ENCODE measurements around the gene ASXL2.
A peak's percentile ranks its signal among the peaks of the same experiment; 100 is the strongest.
"Not testable (repeated sequence)": the region's sequence is repeated elsewhere in the genome, so short reads cannot be mapped to it uniquely, and the experiment has no call there.

ASXL2 gene

GRCh38 chr2:25728559-25728958, 149.7 kb downstream of the ASXL2 start:
- DNase-seq: no peak

- DNase-seq: no peak
Observed at GRCh38 chr2:25726522-25726921, 151.8 kb downstream of the ASXL2 start.

GRCh38 chr2:25725877-25726276, 152.4 kb downstream of the ASXL2 start:
- DNase-seq: no peak

- DNase-seq: no peak
Observed at GRCh38 chr2:25724756-25725155, 153.5 kb downstream of the ASXL2 start.

GRCh38 chr2:25722224-25722623, 156.1 kb downstream of the ASXL2 start:
- no peak for DNase-seq

GRCh38 chr2:25720575-25720974, 157.7 kb downstream of the ASXL2 start:
- no peak for DNase-seq

- no peak for DNase-seq
Observed at GRCh38 chr2:25714740-25715139, 163.5 kb downstream of the ASXL2 start.

- DNase-seq: no peak
Observed at GRCh38 chr2:25712455-25712854, 165.8 kb downstream of the ASXL2 start.

GRCh38 chr2:25711675-25712354, 166.5 kb downstream of the ASXL2 start:
- no peak for DNase-seq

- no peak for DNase-seq
Observed at GRCh38 chr2:25710750-25711149, 167.5 kb downstream of the ASXL2 start.

- no peak for DNase-seq
Observed at GRCh38 chr2:25709349-25709748, 168.9 kb downstream of the ASXL2 start.

- DNase-seq: no peak
Observed at GRCh38 chr2:25707927-25708590, 170.2 kb downstream of the ASXL2 start.

- not testable (repeated sequence) for DNase-seq
Observed at GRCh38 chr2:25705575-25705974, 172.7 kb downstream of the ASXL2 start.

- DNase-seq: no peak
Observed at GRCh38 chr2:25701801-25702200, 176.5 kb downstream of the ASXL2 start.

GRCh38 chr2:25700221-25700660, 178.0 kb downstream of the ASXL2 start:
- DNase-seq: peak; percentile 26

- DNase-seq: no peak
Observed at GRCh38 chr2:25699216-25699615, 179.1 kb downstream of the ASXL2 start.

- DNase-seq: no peak
Observed at GRCh38 chr2:25698752-25699151, 179.5 kb downstream of the ASXL2 start.

- peak; percentile 30 for DNase-seq
Observed at GRCh38 chr2:25697559-25698341, 180.5 kb downstream of the ASXL2 start.

- no peak for DNase-seq
Observed at GRCh38 chr2:25692737-25693445, 185.4 kb downstream of the ASXL2 start.

GRCh38 chr2:25692143-25692542, 186.1 kb downstream of the ASXL2 start:
- DNase-seq: no peak

GRCh38 chr2:25690058-25690457, 188.2 kb downstream of the ASXL2 start:
- no peak for DNase-seq

- DNase-seq: no peak
Observed at GRCh38 chr2:25688236-25688635, 190.1 kb downstream of the ASXL2 start.

- no peak for DNase-seq
Observed at GRCh38 chr2:25685741-25686140, 192.5 kb downstream of the ASXL2 start.
